OCI-LY7 (cell line): ENCODE data around the gene FCHSD2. TPM values are rescaled to one million over a fixed set of nuclear protein-coding genes. Genes with fewer than 3 reads are reported as not detected.

Source experiments
- BruUV-seq: library from RNA; stranded (reverse); fragments of 400-500 nt; replicated peaks from 2 replicates; lab custom pipeline; 2021; lab: Mats Ljungman, UMichigan
- CTCF ChIA-PET: fragments of 300-600 bp; sonication (Branson Sonifier 250); formaldehyde crosslinking; loops from one replicate; lab custom pipeline; 2022; ENCODE audit warnings: antibody characterized with exemption; ENCODE audit not compliant: unreplicated experiment; lab: Charles Lee
- POLR2A ChIA-PET: fragments of 300-600 bp; sonication (Branson Sonifier 250); formaldehyde crosslinking; loops from one replicate; lab custom pipeline; 2022; ENCODE audit warnings: antibody characterized with exemption; lab: Charles Lee
- DNase-seq: peaks from one replicate; pipeline ENCODE4 v3.0.0-alpha.2; 2015; ENCODE audit warnings: low spot score
- H2AFZ ChIP-seq: fragments of 200-600 bp; sonication (generic), shearing (Covaris generic); 2 replicates; pipeline ENCODE4 v1.6.1; 2014; ENCODE audit warnings: mild to moderate bottlenecking, antibody characterized with exemption, low read length, moderate library complexity
- H3K27ac ChIP-seq: fragments of 200-600 bp; sonication (generic); 2 replicates; pipeline ENCODE4 v1.5.1; 2014; ENCODE audit warnings: mixed run types, low read depth, mild to moderate bottlenecking, moderate library complexity, low read length, inconsistent platforms; ENCODE audit not compliant: poor library complexity, severe bottlenecking
- H3K36me3 ChIP-seq: fragments of 200-600 bp; sonication (generic); 2 replicates; pipeline ENCODE4 v1.6.1; 2014; ENCODE audit warnings: mild to moderate bottlenecking, antibody characterized with exemption, low read length, moderate library complexity, mixed read lengths; ENCODE audit not compliant: insufficient read depth
- H3K4me1 ChIP-seq: fragments of 200-600 bp; sonication (generic); 2 replicates; pipeline ENCODE4 v1.5.1; 2014; ENCODE audit warnings: mild to moderate bottlenecking, low read length; ENCODE audit not compliant: insufficient read depth, poor library complexity, severe bottlenecking
- H3K4me2 ChIP-seq: fragments of 200-600 bp; sonication (generic); 2 replicates; pipeline ENCODE4 v1.6.1; 2014; ENCODE audit warnings: mild to moderate bottlenecking, low read length
- H3K4me3 ChIP-seq: fragments of 200-600 bp; sonication (generic); 2 replicates; pipeline ENCODE4 v1.5.1; 2014; ENCODE audit warnings: mild to moderate bottlenecking, low read depth, low read length; ENCODE audit not compliant: poor library complexity, severe bottlenecking
- H3K79me2 ChIP-seq: fragments of 200-600 bp; sonication (generic); 2 replicates; pipeline ENCODE4 v1.6.1; 2016; ENCODE audit warnings: low read depth, mild to moderate bottlenecking, low read length, moderate library complexity, mixed read lengths; ENCODE audit not compliant: insufficient read depth
- H3K9me2 ChIP-seq: fragments of 200-600 bp; sonication (generic); 2 replicates; pipeline ENCODE4 v1.6.1; 2016; ENCODE audit warnings: mild to moderate bottlenecking, low read length, mixed read lengths; ENCODE audit not compliant: insufficient read depth
- H3K9me3 ChIP-seq: fragments of 200-600 bp; sonication (generic); 2 replicates; pipeline ENCODE4 v1.6.1; 2014; ENCODE audit warnings: mild to moderate bottlenecking, mixed run types, low read length, mixed read lengths
- H4K20me1 ChIP-seq: fragments of 200-600 bp; sonication (generic); 2 replicates; pipeline ENCODE4 v1.6.1; 2014; ENCODE audit warnings: mild to moderate bottlenecking, antibody characterized with exemption, low read length, moderate library complexity, mixed read lengths; ENCODE audit not compliant: insufficient read depth
- EZH2phosphoT487 ChIP-seq: fragments of 200-600 bp; sonication (generic); IDR thresholded peaks from 2 replicates; pipeline ENCODE4 v1.6.1; 2018; ENCODE audit warnings: low read depth, borderline replicate concordance, mild to moderate bottlenecking, mixed run types, antibody characterized with exemption, low read length, moderate library complexity, mixed read lengths
- intact Hi-C: fragments of 100-400 bp; cut with micrococcal nuclease; formaldehyde crosslinking; loops from one replicate; pipeline ENCODE4 v1.10.0; 2022; ENCODE audit not compliant: unreplicated experiment
- total RNA-seq, 2 experiments: library from RNA; depleted of rRNA in 1 of 2; stranded (reverse); fragments of >200 nt in 1 of 2; shearing (Covaris generic) in 1 of 2; gene quantifications; 2 replicates each; pipeline ENCODE4 v1.2.3, GENCODE V29; 2014 to 2022
- TF ChIP-seq, protein P1 (sequence below): fragments of 200-600 bp; sonication (generic); conservative IDR thresholded peaks from 2 replicates; pipeline ENCODE4 v1.5.1; 2014; ENCODE audit warnings: mild to moderate bottlenecking, antibody characterized with exemption, low read length, moderate library complexity, mixed read lengths

The FCHSD2 gene
- total RNA-seq, 2 experiments from 2014 or later, result 39.0 to 147 TPM

DNA sequence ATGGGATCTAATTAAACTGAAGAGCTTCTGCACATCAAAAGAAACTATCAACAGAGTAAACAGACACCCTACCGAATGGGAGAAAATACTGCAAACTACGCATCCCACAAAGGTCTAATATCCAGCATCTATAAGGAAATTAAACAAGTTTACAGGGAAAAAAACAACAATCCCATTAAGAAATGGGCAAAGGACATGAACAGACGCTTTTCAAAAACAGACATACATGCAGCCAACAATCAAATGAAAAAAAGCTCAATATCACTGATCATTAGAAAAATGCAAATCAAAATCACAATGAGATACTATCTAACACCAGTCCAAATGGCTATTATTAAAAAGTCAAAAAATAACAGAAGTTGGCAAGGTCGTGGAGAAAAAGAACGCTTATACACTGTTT is 117.5 kb downstream of the FCHSD2 start:
- Histone ChIP-seq H3K4me1 (peaks cover 6% of the 10 kb centered on the region), H3K36me3 (peaks cover 87% of the 10 kb centered on the region), H3K4me3 (no peak overlapping the region), H3K4me2 (no peak overlapping the region), H3K27ac (no peak overlapping the region), H3K9me3 (peaks cover 51% of the 10 kb centered on the region), H4K20me1 (no peaks in the 10 kb centered on the region), H3K9me2 (no peaks in the 10 kb centered on the region), H2AFZ (no peak overlapping the region), H3K79me2 (peaks cover 85% of the 10 kb centered on the region)
- CTCF ChIA-PET, result no interaction called here
- POLR2A ChIA-PET, result interaction anchor here (0.8 to 1.0 kb wide), 2 partner anchors 12 kb away, joined by 3 read pairs; no protein-coding TSS in a partner anchor
- TF ChIP-seq EZH2phosphoT487, result no peak
- TF ChIP-seq, protein P1, sequence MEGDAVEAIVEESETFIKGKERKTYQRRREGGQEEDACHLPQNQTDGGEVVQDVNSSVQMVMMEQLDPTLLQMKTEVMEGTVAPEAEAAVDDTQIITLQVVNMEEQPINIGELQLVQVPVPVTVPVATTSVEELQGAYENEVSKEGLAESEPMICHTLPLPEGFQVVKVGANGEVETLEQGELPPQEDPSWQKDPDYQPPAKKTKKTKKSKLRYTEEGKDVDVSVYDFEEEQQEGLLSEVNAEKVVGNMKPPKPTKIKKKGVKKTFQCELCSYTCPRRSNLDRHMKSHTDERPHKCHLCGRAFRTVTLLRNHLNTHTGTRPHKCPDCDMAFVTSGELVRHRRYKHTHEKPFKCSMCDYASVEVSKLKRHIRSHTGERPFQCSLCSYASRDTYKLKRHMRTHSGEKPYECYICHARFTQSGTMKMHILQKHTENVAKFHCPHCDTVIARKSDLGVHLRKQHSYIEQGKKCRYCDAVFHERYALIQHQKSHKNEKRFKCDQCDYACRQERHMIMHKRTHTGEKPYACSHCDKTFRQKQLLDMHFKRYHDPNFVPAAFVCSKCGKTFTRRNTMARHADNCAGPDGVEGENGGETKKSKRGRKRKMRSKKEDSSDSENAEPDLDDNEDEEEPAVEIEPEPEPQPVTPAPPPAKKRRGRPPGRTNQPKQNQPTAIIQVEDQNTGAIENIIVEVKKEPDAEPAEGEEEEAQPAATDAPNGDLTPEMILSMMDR, result no peak
- intact Hi-C loops, result no loop called here
- DNase-seq, result no peak
- no TSS peak for BruUV-seq

DNA sequence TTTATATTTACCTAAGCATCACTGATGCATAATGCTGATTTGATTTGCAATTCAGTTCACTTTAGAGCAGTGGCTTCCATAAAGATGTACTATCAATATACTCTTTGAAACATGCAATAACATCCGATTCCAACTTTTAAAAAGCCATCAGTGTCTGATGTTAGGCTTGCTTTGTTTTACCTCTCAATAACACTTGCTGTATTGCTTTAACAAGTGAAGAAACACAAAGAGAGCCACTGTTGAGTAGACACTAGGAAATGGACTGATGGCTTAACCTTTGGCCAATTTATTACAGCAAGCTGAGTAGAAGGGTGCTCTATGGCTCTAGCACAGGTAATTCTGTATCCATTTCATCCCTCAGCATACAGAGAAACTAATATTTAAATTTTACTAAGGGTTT is 122.1 kb downstream of the FCHSD2 start:
- Histone ChIP-seq H3K4me1 (peaks cover 11% of the 10 kb centered on the region), H3K9me3 (peaks cover 13% of the 10 kb centered on the region; the same call in 1 of the 2 replicates), H3K27ac (no peak overlapping the region), H3K4me3 (no peak overlapping the region), H4K20me1 (peaks cover 4% of the 10 kb centered on the region; the same call in 1 of the 2 replicates), H3K79me2 (peaks cover 96% of the 10 kb centered on the region), H3K36me3 (peaks cover 80% of the 10 kb centered on the region), H2AFZ (no peak overlapping the region), H3K9me2 (no peaks in the 10 kb centered on the region), H3K4me2 (no peak overlapping the region)
- ChIA-PET CTCF (no interaction called here), POLR2A (interaction anchor here (0.9 kb wide), 1 partner anchor 205 kb away, joined by 3 read pairs; no protein-coding TSS in a partner anchor)
- no peak for DNase-seq
- BruUV-seq, result no TSS peak
- intact Hi-C loops, result no loop called here
- TF ChIP-seq, protein P1, result no peak
- no peak for TF ChIP-seq EZH2phosphoT487

DNA sequence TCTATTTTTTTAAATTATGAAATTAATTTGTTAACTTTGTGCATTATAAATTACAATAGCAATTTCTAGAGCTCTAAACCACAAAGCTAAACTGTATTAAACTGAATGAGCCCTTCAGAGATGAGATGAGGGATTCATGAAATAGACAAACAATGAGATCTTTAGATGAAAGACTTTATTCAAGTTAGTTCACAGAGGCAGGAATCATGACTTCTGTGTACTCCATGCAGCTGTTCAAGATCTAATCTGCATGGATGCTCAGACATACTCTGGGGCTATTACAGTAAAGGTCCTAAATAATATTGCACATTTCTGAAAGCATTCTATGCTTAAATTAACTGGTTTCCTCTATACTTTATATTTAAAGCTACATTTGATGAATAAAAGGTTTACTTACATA is 122.7 kb downstream of the FCHSD2 start:
- POLR2A ChIA-PET, result interaction anchor here (0.7 to 0.9 kb wide), 2 partner anchors 157 to 204 kb away, joined by 3 read pairs; no protein-coding TSS in a partner anchor

More for the DNA sequence above, 122.7 kb downstream of the FCHSD2 start:
- H3K79me2 ChIP-seq, result peaks cover 90% of the 10 kb centered on the region
- H3K4me2 ChIP-seq, result no peak overlapping the region
- CTCF ChIA-PET, result no interaction called here
- H3K4me3 ChIP-seq, result no peak overlapping the region
- no peak overlapping the region for H3K27ac ChIP-seq
- no peak for TF ChIP-seq EZH2phosphoT487
- TF ChIP-seq, protein P1, result no peak
- H3K9me2 ChIP-seq, result no peaks in the 10 kb centered on the region
- H3K9me3 ChIP-seq, result peaks cover 7% of the 10 kb centered on the region; the same call in 1 of the 2 replicates
- peaks cover 4% of the 10 kb centered on the region; the same call in 1 of the 2 replicates for H4K20me1 ChIP-seq
- H3K36me3 ChIP-seq, result peaks cover 80% of the 10 kb centered on the region
- H3K4me1 ChIP-seq, result peaks cover 11% of the 10 kb centered on the region
- DNase-seq, result no peak
- no peak overlapping the region for H2AFZ ChIP-seq
- BruUV-seq, result no TSS peak
- intact Hi-C loops, result no loop called here
